Esophagus muscularis mucosa (tissue), 4 donors: ENCODE measurements around the gene DHX32. TPM values are rescaled to one million over a fixed set of nuclear protein-coding genes. Genes with fewer than 3 reads are reported as not detected.

Source experiments
- DNase-seq: peaks from one replicate; pipeline ENCODE4 v3.0.0-alpha.2; 2017; ENCODE audit errors: extremely low spot score
- H3K27ac ChIP-seq, 4 donors: fragments of 200-600 bp; sonication (generic); replicated peaks in 1 of 4; 1 replicate in 3 of 4; 2 replicates in 1 of 4; pipeline ENCODE4 v1.5.1; 2016 to 2019; ENCODE audit warnings: mild to moderate bottlenecking in 1 of 4
- H3K27me3 ChIP-seq, 4 donors: fragments of 200-600 bp; sonication (generic); one replicate each; pipeline versions ENCODE4 v1.5.1 to v1.6.0; 2016 to 2019
- H3K36me3 ChIP-seq, 4 donors: fragments of 200-600 bp; sonication (generic); one replicate each; pipeline ENCODE4 v1.5.1; 2016 to 2019
- H3K4me1 ChIP-seq, 4 donors: fragments of 200-600 bp; sonication (generic); one replicate each; pipeline ENCODE4 v1.5.1; 2016 to 2019
- H3K4me3 ChIP-seq, 4 donors: fragments of 200-600 bp; sonication (generic); 1 replicate in 2 of 4; 2 replicates in 2 of 4; pipeline ENCODE4 v1.5.1; 2016 to 2019; ENCODE audit warnings: mild to moderate bottlenecking in 4 of 4, moderate library complexity in 1 of 4
- H3K9me3 ChIP-seq, 4 donors: fragments of 200-600 bp; sonication (generic); 1 replicate in 3 of 4; 2 replicates in 1 of 4; pipeline ENCODE4 v1.5.1; 2016 to 2019
- CTCF ChIP-seq, 3 experiments: fragments of 200-600 bp in 2 of 3; fragments of 450-650 bp in 1 of 3; sonication (generic) in 2 of 3; IDR thresholded peaks; one replicate each; pipeline ENCODE4 v1.5.1; 2017 to 2019; ENCODE audit warnings: antibody characterized with exemption in 3 of 3, mild to moderate bottlenecking in 2 of 3, moderate library complexity in 1 of 3
- EP300 ChIP-seq: sonication (generic); formaldehyde crosslinking; IDR thresholded peaks from one replicate; pipeline ENCODE4 v1.6.1; 2017; ENCODE audit warnings: antibody characterized with exemption
- POLR2A ChIP-seq: fragments of 450-650 bp; IDR thresholded peaks from one replicate; pipeline ENCODE4 v1.6.1; 2017; ENCODE audit warnings: antibody characterized with exemption, moderate library complexity, mild to moderate bottlenecking, low read depth
- POLR2AphosphoS5 ChIP-seq, 2 donors: sonication (generic); formaldehyde crosslinking; IDR thresholded peaks; one replicate each; pipeline ENCODE4 v1.6.1; 2017; ENCODE audit warnings: antibody characterized with exemption in 2 of 2
- WGBS: methylation state at CpG from one replicate; pipeline ENCODE4 v1.1.5; 2018; 5-methylcytosine and 5-hydroxymethylcytosine counted together
- intact Hi-C: fragments of 100-400 bp; cut with DNase I; formaldehyde crosslinking; loops from one replicate; pipeline ENCODE4 v1.15.1; 2023
- total RNA-seq, 4 donors: library from RNA; depleted of rRNA; stranded (reverse); fragments of >200 nt; gene quantifications; one replicate each; pipeline versions ENCODE4 v1.1.0 to v1.2.1, GENCODE V29; 2016

Gene DHX32
- total RNA-seq, 4 donors from 2014 or later = 22.4 to 26.2 (median 25.0) TPM

- DNase-seq = peak; percentile 60
- intact Hi-C loops = no loop called here
- peaks cover 15 to 64% (median 41%) of the 10 kb centered on the region in 4 donors for H3K36me3 ChIP-seq
- no peak overlapping the region for H3K27ac ChIP-seq
- H3K4me1 ChIP-seq = no peaks in the 10 kb centered on the region
- no peaks in the 10 kb centered on the region for H3K9me3 ChIP-seq
- 94% methylated on average over 4 of the region's 4 CpGs for WGBS
- no peak overlapping the region for H3K4me3 ChIP-seq
- no peaks in the 10 kb centered on the region for H3K27me3 ChIP-seq
- no peak for TF ChIP-seq POLR2AphosphoS5 (IDR thresholded peaks at IDR 0.05)
- TF ChIP-seq CTCF (IDR thresholded peaks at IDR 0.05) = no peak
- no peak for TF ChIP-seq POLR2A
- no peak for TF ChIP-seq EP300
Measured at GRCh38 chr10:125859128-125859817, 21.8 kb downstream of the DHX32 start.

GRCh38 chr10:125857185-125857760 is 23.8 kb downstream of the DHX32 start:
- 81% methylated on average over 2 of the region's 2 CpGs for WGBS
- TF ChIP-seq EP300 = no peak
- no peak for TF ChIP-seq CTCF (IDR thresholded peaks at IDR 0.05)
- TF ChIP-seq POLR2AphosphoS5 (IDR thresholded peaks at IDR 0.05) = no peak
- TF ChIP-seq POLR2A = no peak
- peaks cover 21 to 72% (median 42%) of the 10 kb centered on the region in 4 donors for H3K36me3 ChIP-seq
- intact Hi-C loops = no loop called here
- no peaks in the 10 kb centered on the region for H3K27me3 ChIP-seq
- H3K4me3 ChIP-seq = no peak overlapping the region
- H3K9me3 ChIP-seq = no peaks in the 10 kb centered on the region
- H3K27ac ChIP-seq = no peak overlapping the region
- peak; percentile 31 for DNase-seq
- no peaks in the 10 kb centered on the region for H3K4me1 ChIP-seq

GRCh38 chr10:125852487-125852886 is 28.6 kb downstream of the DHX32 start:
- Histone ChIP-seq H3K36me3 (peaks cover 23 to 86% (median 58%) of the 10 kb centered on the region in 4 donors), H3K27ac (no peak overlapping the region), H3K9me3 (no peaks in the 10 kb centered on the region), H3K4me3 (no peak overlapping the region), H3K4me1 (no peaks in the 10 kb centered on the region), H3K27me3 (no peaks in the 10 kb centered on the region)
- no peak for DNase-seq
- 94% methylated on average over 7 of the region's 7 CpGs for WGBS
- intact Hi-C loops = no loop called here
- TF ChIP-seq EP300 (no peak), POLR2AphosphoS5 (IDR thresholded peaks at IDR 0.05) (no peak), POLR2A (no peak), CTCF (IDR thresholded peaks at IDR 0.05) (no peak)

GRCh38 chr10:125850766-125851731 is 30.0 kb downstream of the DHX32 start:
- Histone ChIP-seq H3K36me3 (peaks cover 27 to 86% (median 58%) of the 10 kb centered on the region in 4 donors), H3K27ac (no peak overlapping the region)

More at GRCh38 chr10:125850766-125851731, 30.0 kb downstream of the DHX32 start:
- intact Hi-C loops = no loop called here
- Histone ChIP-seq H3K4me1 (no peaks in the 10 kb centered on the region), H3K9me3 (no peaks in the 10 kb centered on the region), H3K4me3 (no peak overlapping the region), H3K27me3 (no peaks in the 10 kb centered on the region)
- 98% methylated on average over 2 of the region's 2 CpGs for WGBS
- peak; percentile 34 for DNase-seq
- TF ChIP-seq CTCF (IDR thresholded peaks at IDR 0.05) (no peak), POLR2AphosphoS5 (IDR thresholded peaks at IDR 0.05) (no peak), POLR2A (no peak), EP300 (no peak)
